ENCODE data around the gene DOHH. TPM values are rescaled to one million over a fixed set of nuclear protein-coding genes. Genes with fewer than 3 reads are reported as not detected.
"Not testable (repeated sequence)": the region's sequence is repeated elsewhere in the genome, so short reads cannot be mapped to it uniquely, and the experiment has no call there.

The DOHH gene
- total RNA-seq, 4 donors from 2014 or later = 1.2 to 10.4 (median 4.7) TPM

GRCh38 chr19:3454656-3455392 is 45.6 kb downstream of the DOHH start:
- peak overlapping the region; percentile 91 to 98 for H3K27ac ChIP-seq
- H3K4me1 ChIP-seq = peaks cover 9 to 43% of the 10 kb centered on the region in 2 donors
- intact Hi-C loops (cut with DNase I; ENCODE audit: low total_unique reads) = no loop called here

GRCh38 chr19:3453840-3454239 is 46.6 kb downstream of the DOHH start:
- intact Hi-C loops (cut with DNase I; ENCODE audit: low total_unique reads) = no loop called here
- H3K27me3 ChIP-seq = no peaks in the 10 kb centered on the region
- no peak for DNase-seq
- H3K36me3 ChIP-seq = no peaks in the 10 kb centered on the region
- no peaks in the 10 kb centered on the region for H3K9me3 ChIP-seq
- peak overlapping the region; percentile 91 to 98 for H3K27ac ChIP-seq
- no peak overlapping the region for H3K4me3 ChIP-seq
- TF ChIP-seq, protein P1, sequence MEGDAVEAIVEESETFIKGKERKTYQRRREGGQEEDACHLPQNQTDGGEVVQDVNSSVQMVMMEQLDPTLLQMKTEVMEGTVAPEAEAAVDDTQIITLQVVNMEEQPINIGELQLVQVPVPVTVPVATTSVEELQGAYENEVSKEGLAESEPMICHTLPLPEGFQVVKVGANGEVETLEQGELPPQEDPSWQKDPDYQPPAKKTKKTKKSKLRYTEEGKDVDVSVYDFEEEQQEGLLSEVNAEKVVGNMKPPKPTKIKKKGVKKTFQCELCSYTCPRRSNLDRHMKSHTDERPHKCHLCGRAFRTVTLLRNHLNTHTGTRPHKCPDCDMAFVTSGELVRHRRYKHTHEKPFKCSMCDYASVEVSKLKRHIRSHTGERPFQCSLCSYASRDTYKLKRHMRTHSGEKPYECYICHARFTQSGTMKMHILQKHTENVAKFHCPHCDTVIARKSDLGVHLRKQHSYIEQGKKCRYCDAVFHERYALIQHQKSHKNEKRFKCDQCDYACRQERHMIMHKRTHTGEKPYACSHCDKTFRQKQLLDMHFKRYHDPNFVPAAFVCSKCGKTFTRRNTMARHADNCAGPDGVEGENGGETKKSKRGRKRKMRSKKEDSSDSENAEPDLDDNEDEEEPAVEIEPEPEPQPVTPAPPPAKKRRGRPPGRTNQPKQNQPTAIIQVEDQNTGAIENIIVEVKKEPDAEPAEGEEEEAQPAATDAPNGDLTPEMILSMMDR (IDR thresholded peaks at IDR 0.05) = no peak
- no peak for TF ChIP-seq POLR2A (IDR thresholded peaks at IDR 0.05)
- H3K4me1 ChIP-seq = peaks cover 2 to 40% of the 10 kb centered on the region in 2 donors

More at GRCh38 chr19:3454656-3455392, 45.6 kb downstream of the DOHH start:
- TF ChIP-seq, protein P1 (IDR thresholded peaks at IDR 0.05) = no peak
- no peak for TF ChIP-seq POLR2A (IDR thresholded peaks at IDR 0.05)
- Histone ChIP-seq H3K27me3 (no peaks in the 10 kb centered on the region), H3K9me3 (no peaks in the 10 kb centered on the region), H3K36me3 (no peaks in the 10 kb centered on the region), H3K4me3 (no peak overlapping the region)
- no peak for DNase-seq

DNA sequence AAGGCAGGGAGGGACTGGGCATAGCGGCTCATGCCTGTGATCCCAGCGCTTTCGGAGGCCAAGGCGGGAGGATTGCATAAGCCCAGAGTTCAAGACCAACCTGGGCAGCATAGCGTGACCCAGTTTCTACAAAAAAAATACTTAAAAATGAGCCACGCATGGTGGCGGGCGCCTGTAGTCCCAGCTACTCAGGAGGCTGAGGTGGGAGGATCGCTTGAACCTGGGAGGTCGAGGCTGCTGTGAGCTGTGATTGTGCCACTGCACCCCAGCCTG is 47.6 kb downstream of the DOHH start:
- DNase-seq; H3K36me3 ChIP-seq; H3K9me3 ChIP-seq; H3K4me3 ChIP-seq; intact Hi-C loops (cut with DNase I; ENCODE audit: low total_unique reads); H3K27me3 ChIP-seq: not testable (repeated sequence)
- H3K4me1 ChIP-seq = peaks cover 0 to 30% of the 10 kb centered on the region in 2 donors
- peak overlapping the region; percentile 91 to 98 for H3K27ac ChIP-seq

DNA sequence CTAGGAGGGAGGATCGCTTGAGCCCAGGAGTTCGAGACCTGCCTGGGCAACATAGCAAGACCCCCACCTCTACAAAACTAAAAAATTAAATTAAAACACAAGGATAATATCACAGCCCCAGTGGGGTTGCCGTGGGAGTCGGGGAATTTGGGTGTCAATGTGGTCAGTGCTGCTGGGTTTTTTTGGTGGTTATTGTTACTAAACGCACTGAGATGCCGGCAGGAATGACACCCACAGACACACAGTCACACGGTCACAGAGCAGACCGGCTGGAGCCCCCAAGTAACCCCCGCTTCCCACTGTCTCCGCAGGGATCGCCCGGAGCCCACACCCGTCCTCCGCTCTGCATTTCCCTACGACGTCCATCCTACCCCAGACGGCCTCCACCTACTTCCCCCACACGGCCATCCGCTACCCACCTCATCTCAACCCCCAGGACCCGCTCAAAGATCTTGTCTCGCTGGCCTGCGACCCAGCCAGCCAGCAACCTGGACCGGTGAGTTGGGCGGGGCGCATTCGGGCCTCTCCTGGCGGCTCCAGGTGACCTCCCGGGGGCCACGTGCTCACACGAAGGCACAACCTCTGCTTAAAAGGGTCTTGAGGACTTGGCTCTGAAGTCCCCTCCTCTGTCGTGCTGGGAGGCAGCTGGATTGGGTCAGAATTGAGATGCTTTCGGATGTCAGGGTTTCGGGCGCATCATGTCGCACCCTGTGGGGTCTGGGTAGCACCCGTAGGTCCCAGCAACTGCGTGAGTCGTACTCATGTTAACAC is 48.1 kb downstream of the DOHH start:
- Histone ChIP-seq H3K9me3 (no peaks in the 10 kb centered on the region), H3K4me3 (no peak overlapping the region), H3K27me3 (no peaks in the 10 kb centered on the region), H3K36me3 (no peaks in the 10 kb centered on the region), H3K27ac (peak overlapping the region; percentile 91 to 98), H3K4me1 (peaks cover 0 to 25% of the 10 kb centered on the region in 2 donors)
- TF ChIP-seq, protein P1 (IDR thresholded peaks at IDR 0.05) = no peak
- TF ChIP-seq POLR2A (IDR thresholded peaks at IDR 0.05) = no peak
- intact Hi-C loops (cut with DNase I; ENCODE audit: low total_unique reads) = no loop called here
- peak in 1 of 2 donors; percentile 18 for DNase-seq

DNA sequence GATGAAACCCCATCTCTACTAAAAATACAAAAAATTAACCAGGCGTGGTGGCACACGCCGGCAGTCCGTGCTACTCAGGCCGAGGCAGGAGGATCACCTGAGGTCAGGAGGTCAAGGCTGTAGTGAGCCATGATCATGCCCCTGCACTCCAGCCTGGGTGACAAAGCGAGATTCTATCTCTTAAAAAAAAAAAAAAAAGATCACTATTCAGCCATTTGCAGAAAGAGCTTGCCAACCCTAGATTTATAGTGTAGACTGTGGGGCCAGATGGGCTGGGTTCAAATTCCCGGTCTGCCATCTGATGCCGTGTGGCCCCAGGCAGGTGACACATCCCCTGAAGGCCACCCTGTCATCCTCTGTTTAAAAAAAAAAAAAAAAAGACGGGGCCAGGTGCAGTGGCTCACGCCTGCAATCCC is 49.0 kb downstream of the DOHH start:
- H3K27me3 ChIP-seq = no peaks in the 10 kb centered on the region
- no peak overlapping the region for H3K4me3 ChIP-seq
- peak in 1 of 2 donors; percentile 19 for DNase-seq
- H3K36me3 ChIP-seq = no peaks in the 10 kb centered on the region
- peaks cover 0 to 16% of the 10 kb centered on the region in 2 donors for H3K4me1 ChIP-seq
- H3K27ac ChIP-seq = peak overlapping the region; percentile 91 to 98
- intact Hi-C loops (cut with DNase I; ENCODE audit: low total_unique reads) = no loop called here
- no peak for TF ChIP-seq POLR2A (IDR thresholded peaks at IDR 0.05)
- TF ChIP-seq, protein P1 (IDR thresholded peaks at IDR 0.05) = no peak
- no peaks in the 10 kb centered on the region for H3K9me3 ChIP-seq
